Effector memory CD8-positive, alpha-beta T cell (primary cell): ENCODE measurements around the gene DCTD.

ENCODE experiments used
- ATAC-seq: fragments of 150-1000 bp; cut with Tn5 transposase; replicated peaks from 2 replicates; pipeline ENCODE4 v1.10.0; 2021; ENCODE audit warnings: mild to moderate bottlenecking, moderate library complexity
- DNase-seq, 3 experiments: peaks; one replicate each; pipeline ENCODE4 v3.0.0; 2021
- H3K27ac Mint-ChIP-seq, 2 donors: one replicate each; pipeline ENCODE4 v1.8.0; 2022; ENCODE audit warnings: mild to moderate bottlenecking in 2 of 2, mixed read lengths in 2 of 2, moderate library complexity in 2 of 2
- H3K27me3 Mint-ChIP-seq, 2 donors: one replicate each; pipeline ENCODE4 v1.8.0; 2022; ENCODE audit warnings: mixed read lengths in 2 of 2
- H3K36me3 Mint-ChIP-seq: one replicate; pipeline ENCODE4 v1.8.0; 2022; ENCODE audit warnings: mild to moderate bottlenecking, moderate library complexity, mixed read lengths; ENCODE audit not compliant: insufficient read depth
- H3K4me1 Mint-ChIP-seq, 2 donors: one replicate each; pipeline ENCODE4 v1.8.0; 2022; ENCODE audit warnings: low read depth in 2 of 2, mixed read lengths in 2 of 2
- H3K4me3 Mint-ChIP-seq, 2 donors: one replicate each; pipeline ENCODE4 v1.8.0; 2022; ENCODE audit warnings: mild to moderate bottlenecking in 2 of 2, mixed read lengths in 2 of 2, moderate library complexity in 2 of 2
- H3K9me3 Mint-ChIP-seq, 2 donors: one replicate each; pipeline ENCODE4 v1.8.0; 2022; ENCODE audit warnings: mixed read lengths in 2 of 2

Gene DCTD

GRCh38 chr4:182880387-182881356 lies 36.5 kb downstream of the DCTD start:
- Mint-ChIP-seq H3K4me3 (no peak overlapping the region), H3K27ac (no peak overlapping the region), H3K27me3 (no peaks in the 10 kb centered on the region), H3K9me3 (no peaks in the 10 kb centered on the region), H3K4me1 (peaks cover 0 to 3% of the 10 kb centered on the region in 2 donors), H3K36me3 (peaks cover 8% of the 10 kb centered on the region)
- no peak for ATAC-seq
- DNase-seq = no peak

- no peaks in the 10 kb centered on the region for H3K9me3 Mint-ChIP-seq
- H3K4me1 Mint-ChIP-seq = peaks cover 0 to 3% of the 10 kb centered on the region in 2 donors
- no peak for ATAC-seq
- H3K36me3 Mint-ChIP-seq = peaks cover 10% of the 10 kb centered on the region
- no peak overlapping the region for H3K4me3 Mint-ChIP-seq
- no peak for DNase-seq
- no peaks in the 10 kb centered on the region for H3K27me3 Mint-ChIP-seq
- no peak overlapping the region for H3K27ac Mint-ChIP-seq
Measured at GRCh38 chr4:182879913-182880312, 37.3 kb downstream of the DCTD start.

- Mint-ChIP-seq H3K36me3 (peaks cover 14% of the 10 kb centered on the region), H3K4me3 (no peak overlapping the region), H3K27me3 (no peaks in the 10 kb centered on the region), H3K9me3 (no peaks in the 10 kb centered on the region), H3K27ac (no peak overlapping the region), H3K4me1 (peaks cover 0 to 3% of the 10 kb centered on the region in 2 donors)
- ATAC-seq (no peak), DNase-seq (no peak)
Measured at GRCh38 chr4:182878633-182879495, 38.3 kb downstream of the DCTD start.

- peaks cover 14% of the 10 kb centered on the region for H3K36me3 Mint-ChIP-seq
- no peaks in the 10 kb centered on the region for H3K4me1 Mint-ChIP-seq
- ATAC-seq (no peak), DNase-seq (no peak)
- H3K4me3 Mint-ChIP-seq = no peak overlapping the region
- no peak overlapping the region for H3K27ac Mint-ChIP-seq
- H3K9me3 Mint-ChIP-seq = no peaks in the 10 kb centered on the region
- H3K27me3 Mint-ChIP-seq = no peaks in the 10 kb centered on the region
Measured at GRCh38 chr4:182877326-182877883, 39.8 kb downstream of the DCTD start.

- H3K27ac Mint-ChIP-seq = no peak overlapping the region
- H3K27me3 Mint-ChIP-seq = no peaks in the 10 kb centered on the region
- H3K4me1 Mint-ChIP-seq = no peaks in the 10 kb centered on the region
- ATAC-seq (no peak), DNase-seq (no peak)
- H3K4me3 Mint-ChIP-seq = no peak overlapping the region
- peaks cover 14% of the 10 kb centered on the region for H3K36me3 Mint-ChIP-seq
- no peaks in the 10 kb centered on the region for H3K9me3 Mint-ChIP-seq
Measured at GRCh38 chr4:182876427-182876826, 40.8 kb downstream of the DCTD start.

- Mint-ChIP-seq H3K36me3 (peaks cover 14% of the 10 kb centered on the region), H3K9me3 (no peaks in the 10 kb centered on the region)
Measured at GRCh38 chr4:182875453-182876405, 41.5 kb downstream of the DCTD start.

GRCh38 chr4:182874797-182875345 lies 42.3 kb downstream of the DCTD start:
- H3K4me1 Mint-ChIP-seq = no peaks in the 10 kb centered on the region
- H3K27ac Mint-ChIP-seq = no peak overlapping the region
- H3K27me3 Mint-ChIP-seq = no peaks in the 10 kb centered on the region
- H3K4me3 Mint-ChIP-seq = no peak overlapping the region
- DNase-seq = no peak
- no peak for ATAC-seq
- H3K36me3 Mint-ChIP-seq = peaks cover 14% of the 10 kb centered on the region
- H3K9me3 Mint-ChIP-seq = no peaks in the 10 kb centered on the region

More at GRCh38 chr4:182875453-182876405, 41.5 kb downstream of the DCTD start:
- H3K4me1 Mint-ChIP-seq = no peaks in the 10 kb centered on the region
- no peaks in the 10 kb centered on the region for H3K27me3 Mint-ChIP-seq
- no peak overlapping the region for H3K4me3 Mint-ChIP-seq
- DNase-seq = no peak
- H3K27ac Mint-ChIP-seq = no peak overlapping the region
- ATAC-seq = no peak

GRCh38 chr4:182874304-182874751 lies 42.9 kb downstream of the DCTD start:
- no peaks in the 10 kb centered on the region for H3K4me1 Mint-ChIP-seq
- H3K9me3 Mint-ChIP-seq = no peaks in the 10 kb centered on the region
- no peak for DNase-seq
- H3K27me3 Mint-ChIP-seq = no peaks in the 10 kb centered on the region
- H3K4me3 Mint-ChIP-seq = no peak overlapping the region
- no peak for ATAC-seq
- H3K36me3 Mint-ChIP-seq = peaks cover 14% of the 10 kb centered on the region
- H3K27ac Mint-ChIP-seq = no peak overlapping the region

GRCh38 chr4:182873726-182874125 lies 43.5 kb downstream of the DCTD start:
- H3K27me3 Mint-ChIP-seq = no peaks in the 10 kb centered on the region
- DNase-seq (no peak), ATAC-seq (no peak)
- peaks cover 14% of the 10 kb centered on the region for H3K36me3 Mint-ChIP-seq
- H3K27ac Mint-ChIP-seq = no peak overlapping the region
- H3K4me1 Mint-ChIP-seq = no peaks in the 10 kb centered on the region
- no peak overlapping the region for H3K4me3 Mint-ChIP-seq
- no peaks in the 10 kb centered on the region for H3K9me3 Mint-ChIP-seq

- peaks cover 14% of the 10 kb centered on the region for H3K36me3 Mint-ChIP-seq
- H3K27me3 Mint-ChIP-seq = no peaks in the 10 kb centered on the region
- no peak overlapping the region for H3K27ac Mint-ChIP-seq
- ATAC-seq (no peak), DNase-seq (no peak)
- no peak overlapping the region for H3K4me3 Mint-ChIP-seq
- no peaks in the 10 kb centered on the region for H3K4me1 Mint-ChIP-seq
- no peaks in the 10 kb centered on the region for H3K9me3 Mint-ChIP-seq
Measured at GRCh38 chr4:182873289-182873688, 43.9 kb downstream of the DCTD start.

GRCh38 chr4:182872886-182873285 lies 44.3 kb downstream of the DCTD start:
- Mint-ChIP-seq H3K27me3 (no peaks in the 10 kb centered on the region), H3K4me1 (no peaks in the 10 kb centered on the region)

GRCh38 chr4:182871616-182872015 lies 45.6 kb downstream of the DCTD start:
- Mint-ChIP-seq H3K9me3 (no peaks in the 10 kb centered on the region), H3K27ac (no peak overlapping the region), H3K4me1 (no peaks in the 10 kb centered on the region), H3K36me3 (peaks cover 9% of the 10 kb centered on the region), H3K4me3 (no peak overlapping the region), H3K27me3 (no peaks in the 10 kb centered on the region)
- DNase-seq = no peak
- no peak for ATAC-seq

More at GRCh38 chr4:182872886-182873285, 44.3 kb downstream of the DCTD start:
- no peak for ATAC-seq
- DNase-seq = no peak
- Mint-ChIP-seq H3K9me3 (no peaks in the 10 kb centered on the region), H3K4me3 (no peak overlapping the region), H3K27ac (no peak overlapping the region), H3K36me3 (peaks cover 14% of the 10 kb centered on the region)
